Ishikawa (cell line): ENCODE data around the gene NOXO1.
A peak's percentile ranks its signal among the peaks of the same experiment; 100 is the strongest.

Source experiments
- CEBPB ChIP-seq: IDR thresholded peaks from 2 replicates; pipeline ENCODE4 v1.6.1; 2012
- EGR1 ChIP-seq: IDR thresholded peaks from 2 replicates; pipeline ENCODE4 v1.6.1; 2012
- EP300 ChIP-seq: IDR thresholded peaks from 2 replicates; pipeline ENCODE4 v1.6.1; 2012; ENCODE audit warnings: borderline replicate concordance
- FOXM1 ChIP-seq: IDR thresholded peaks from 2 replicates; pipeline ENCODE4 v1.6.1; 2012; ENCODE audit warnings: low read depth, borderline replicate concordance
- NFIC ChIP-seq: IDR thresholded peaks from 2 replicates; pipeline ENCODE4 v1.6.1; 2012
- RAD21 ChIP-seq: IDR thresholded peaks from 2 replicates; pipeline ENCODE4 v1.6.1; 2012; ENCODE audit warnings: low read depth
- TAF1 ChIP-seq: IDR thresholded peaks from 2 replicates; pipeline ENCODE4 v1.6.1; 2012; ENCODE audit warnings: low read depth, mild to moderate bottlenecking
- TCF12 ChIP-seq: IDR thresholded peaks from 2 replicates; pipeline ENCODE4 v1.6.1; 2012; ENCODE audit warnings: low read depth
- TEAD4 ChIP-seq: IDR thresholded peaks from 2 replicates; pipeline ENCODE4 v1.6.1; 2012
- USF1 ChIP-seq: IDR thresholded peaks from 2 replicates; pipeline ENCODE4 v1.6.1; 2012
- YY1 ChIP-seq: IDR thresholded peaks from 2 replicates; pipeline ENCODE4 v1.6.1; 2012; ENCODE audit warnings: low read depth
- ZBTB7A ChIP-seq: IDR thresholded peaks from 2 replicates; pipeline ENCODE4 v1.6.1; 2012; ENCODE audit warnings: low read depth
- TF ChIP-seq, protein P1 (sequence below): IDR thresholded peaks from 2 replicates; pipeline ENCODE4 v1.6.1; 2012; ENCODE audit warnings: low read depth, mild to moderate bottlenecking
- TF ChIP-seq, protein P2 (sequence below): IDR thresholded peaks from 2 replicates; pipeline ENCODE4 v1.6.1; 2012

GRCh38 chr16:2015117-2015946 is 34.1 kb upstream of the NOXO1 start:
- TF ChIP-seq FOXM1, result no peak
- TF ChIP-seq ZBTB7A, result no peak
- no peak for TF ChIP-seq TEAD4
- TF ChIP-seq RAD21, result no peak
- TF ChIP-seq YY1, result no peak
- TF ChIP-seq TAF1, result no peak
- TF ChIP-seq CEBPB, result peak; percentile 52
- TF ChIP-seq EGR1, result no peak
- TF ChIP-seq EP300, result no peak
- TF ChIP-seq, protein P1, sequence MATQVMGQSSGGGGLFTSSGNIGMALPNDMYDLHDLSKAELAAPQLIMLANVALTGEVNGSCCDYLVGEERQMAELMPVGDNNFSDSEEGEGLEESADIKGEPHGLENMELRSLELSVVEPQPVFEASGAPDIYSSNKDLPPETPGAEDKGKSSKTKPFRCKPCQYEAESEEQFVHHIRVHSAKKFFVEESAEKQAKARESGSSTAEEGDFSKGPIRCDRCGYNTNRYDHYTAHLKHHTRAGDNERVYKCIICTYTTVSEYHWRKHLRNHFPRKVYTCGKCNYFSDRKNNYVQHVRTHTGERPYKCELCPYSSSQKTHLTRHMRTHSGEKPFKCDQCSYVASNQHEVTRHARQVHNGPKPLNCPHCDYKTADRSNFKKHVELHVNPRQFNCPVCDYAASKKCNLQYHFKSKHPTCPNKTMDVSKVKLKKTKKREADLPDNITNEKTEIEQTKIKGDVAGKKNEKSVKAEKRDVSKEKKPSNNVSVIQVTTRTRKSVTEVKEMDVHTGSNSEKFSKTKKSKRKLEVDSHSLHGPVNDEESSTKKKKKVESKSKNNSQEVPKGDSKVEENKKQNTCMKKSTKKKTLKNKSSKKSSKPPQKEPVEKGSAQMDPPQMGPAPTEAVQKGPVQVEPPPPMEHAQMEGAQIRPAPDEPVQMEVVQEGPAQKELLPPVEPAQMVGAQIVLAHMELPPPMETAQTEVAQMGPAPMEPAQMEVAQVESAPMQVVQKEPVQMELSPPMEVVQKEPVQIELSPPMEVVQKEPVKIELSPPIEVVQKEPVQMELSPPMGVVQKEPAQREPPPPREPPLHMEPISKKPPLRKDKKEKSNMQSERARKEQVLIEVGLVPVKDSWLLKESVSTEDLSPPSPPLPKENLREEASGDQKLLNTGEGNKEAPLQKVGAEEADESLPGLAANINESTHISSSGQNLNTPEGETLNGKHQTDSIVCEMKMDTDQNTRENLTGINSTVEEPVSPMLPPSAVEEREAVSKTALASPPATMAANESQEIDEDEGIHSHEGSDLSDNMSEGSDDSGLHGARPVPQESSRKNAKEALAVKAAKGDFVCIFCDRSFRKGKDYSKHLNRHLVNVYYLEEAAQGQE, result no peak
- TF ChIP-seq NFIC, result no peak
- TF ChIP-seq, protein P2, sequence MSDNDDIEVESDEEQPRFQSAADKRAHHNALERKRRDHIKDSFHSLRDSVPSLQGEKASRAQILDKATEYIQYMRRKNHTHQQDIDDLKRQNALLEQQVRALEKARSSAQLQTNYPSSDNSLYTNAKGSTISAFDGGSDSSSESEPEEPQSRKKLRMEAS, result no peak
- TF ChIP-seq TCF12, result no peak
- no peak for TF ChIP-seq USF1
